Natural killer cell treated with Interleukin-12 subunit alpha and Interleukin-12 subunit beta and Interleukin-15 and Interleukin-18, amount 100 ng/mL, for 72 hours (primary cell): ENCODE data around the gene C9orf85. TPM values are rescaled to one million over a fixed set of nuclear protein-coding genes. Genes with fewer than 3 reads are reported as not detected.

ENCODE experiments used
- total RNA-seq, 2 donors: library from RNA; stranded (reverse); gene quantifications; one replicate each; pipeline ENCODE4 v1.2.3, GENCODE V29; 2022

Gene C9orf85
- total RNA-seq, 2 donors from 2014 or later = 10.7 to 12.6 TPM

Other genes with a start within 250 kb of the C9orf85 start
- 10 to 100 TPM; 39.8 to 63.7 TPM for gene CEMIP2, start 143.1 kb upstream of the C9orf85 start, total RNA-seq
- gene ABHD17B, start 446 bp upstream of the C9orf85 start, total RNA-seq = 10 to 100 TPM; 29.2 to 33.9 TPM
- gene C9orf57, start 149.0 kb downstream of the C9orf85 start, total RNA-seq = not detected
- gene GDA, start 237.8 kb downstream of the C9orf85 start, total RNA-seq = not detected